Esophagus (tissue), 2 donors: ENCODE results near the gene KBTBD4. TPM values are rescaled to one million over a fixed set of nuclear protein-coding genes. Genes with fewer than 3 reads are reported as not detected.
"Not testable (repeated sequence)": the region's sequence is repeated elsewhere in the genome, so short reads cannot be mapped to it uniquely, and the experiment has no call there.

Experiments used
- H3K27ac ChIP-seq, 2 donors: one replicate each; pipeline ENCODE4 v1.5.1; 2013; ENCODE audit warnings: low read depth in 2 of 2, mild to moderate bottlenecking in 2 of 2, inconsistent platforms in 1 of 2, low read length in 1 of 2, moderate library complexity in 1 of 2
- H3K27me3 ChIP-seq, 2 donors: one replicate each; pipeline ENCODE4 v1.6.1; 2013; ENCODE audit warnings: low read length in 2 of 2, control low read depth in 1 of 2, mild to moderate bottlenecking in 1 of 2; ENCODE audit not compliant: insufficient read depth in 2 of 2, control insufficient read depth in 1 of 2
- H3K36me3 ChIP-seq, 2 donors: one replicate each; pipeline ENCODE4 v1.6.1; 2013; ENCODE audit warnings: low read length in 1 of 2; ENCODE audit not compliant: control insufficient read depth in 2 of 2, insufficient read depth in 2 of 2
- H3K4me1 ChIP-seq, 2 donors: one replicate each; pipeline ENCODE4 v1.6.1; 2013; ENCODE audit warnings: low read length in 1 of 2; ENCODE audit not compliant: control insufficient read depth in 2 of 2, insufficient read depth in 2 of 2
- H3K4me3 ChIP-seq, 2 donors: one replicate each; pipeline ENCODE4 v1.5.1; 2013; ENCODE audit warnings: low read length in 2 of 2, mild to moderate bottlenecking in 2 of 2, low read depth in 1 of 2, moderate library complexity in 1 of 2
- H3K9me3 ChIP-seq, 2 donors: one replicate each; pipeline ENCODE4 v1.6.1; 2013; ENCODE audit warnings: mild to moderate bottlenecking in 2 of 2, low read depth in 1 of 2, low read length in 1 of 2, moderate library complexity in 1 of 2; ENCODE audit not compliant: control insufficient read depth in 2 of 2, insufficient read depth in 1 of 2
- WGBS, 2 donors: extraction: QIAGEN DNeasy Blood & Tissue Kit; methylation state at CpG; one replicate each; pipeline ENCODE4 v1.1.7; 2013; 5-methylcytosine and 5-hydroxymethylcytosine counted together
- polyA plus RNA-seq, 2 donors: library from polyadenylated mRNA; stranded (reverse); fragments of 200-250 nt; gene quantifications; one replicate each; pipeline ENCODE4 v1.2.3, GENCODE V29; 2013
- donor health status: healthy with polysubstance abuse.
- donor health status: Bipolar disorder and iron deficiency.

KBTBD4 gene
- polyA plus RNA-seq, 2 donors: 3.6 to 10.2 TPM

DNA sequence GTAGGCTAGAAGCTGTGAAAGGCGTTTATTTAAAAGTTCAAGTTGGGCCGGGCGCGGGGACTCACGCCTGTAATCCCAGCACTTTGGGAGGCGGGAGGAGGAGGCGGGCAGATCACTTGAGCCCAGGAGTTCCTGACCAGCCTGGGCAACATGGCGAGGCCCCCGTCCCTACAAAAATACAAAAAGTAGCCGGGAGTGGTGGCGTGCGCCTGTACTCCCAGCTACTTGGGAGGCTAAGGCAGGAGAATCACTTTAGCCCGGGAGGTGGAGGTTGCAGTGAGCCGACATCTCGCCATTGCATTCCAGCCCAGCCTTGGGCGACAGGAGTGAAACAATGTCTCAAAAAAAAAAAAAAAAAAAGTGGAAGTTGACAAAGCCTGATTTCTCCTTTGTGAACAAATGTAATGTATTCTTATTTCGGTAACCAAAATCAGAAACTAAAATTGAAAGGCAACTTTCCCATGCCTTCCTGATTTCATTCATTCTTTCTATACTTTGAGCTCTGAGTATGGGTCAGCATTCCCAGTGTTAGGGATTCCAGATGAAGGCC is 12.5 kb downstream of the KBTBD4 start:
- H3K36me3 ChIP-seq: no peaks in the 10 kb centered on the region
- H3K4me1 ChIP-seq: peaks cover 0 to 2% of the 10 kb centered on the region in 2 donors
- H3K27me3 ChIP-seq: no peaks in the 10 kb centered on the region
- 27 to 28% methylated on average over 17 of the region's 17 CpGs for WGBS, 2 donors
- no peaks in the 10 kb centered on the region for H3K9me3 ChIP-seq
- peak overlapping the region; percentile 86 to 97 for H3K4me3 ChIP-seq
- peak overlapping the region; percentile 69 to 78 for H3K27ac ChIP-seq

DNA sequence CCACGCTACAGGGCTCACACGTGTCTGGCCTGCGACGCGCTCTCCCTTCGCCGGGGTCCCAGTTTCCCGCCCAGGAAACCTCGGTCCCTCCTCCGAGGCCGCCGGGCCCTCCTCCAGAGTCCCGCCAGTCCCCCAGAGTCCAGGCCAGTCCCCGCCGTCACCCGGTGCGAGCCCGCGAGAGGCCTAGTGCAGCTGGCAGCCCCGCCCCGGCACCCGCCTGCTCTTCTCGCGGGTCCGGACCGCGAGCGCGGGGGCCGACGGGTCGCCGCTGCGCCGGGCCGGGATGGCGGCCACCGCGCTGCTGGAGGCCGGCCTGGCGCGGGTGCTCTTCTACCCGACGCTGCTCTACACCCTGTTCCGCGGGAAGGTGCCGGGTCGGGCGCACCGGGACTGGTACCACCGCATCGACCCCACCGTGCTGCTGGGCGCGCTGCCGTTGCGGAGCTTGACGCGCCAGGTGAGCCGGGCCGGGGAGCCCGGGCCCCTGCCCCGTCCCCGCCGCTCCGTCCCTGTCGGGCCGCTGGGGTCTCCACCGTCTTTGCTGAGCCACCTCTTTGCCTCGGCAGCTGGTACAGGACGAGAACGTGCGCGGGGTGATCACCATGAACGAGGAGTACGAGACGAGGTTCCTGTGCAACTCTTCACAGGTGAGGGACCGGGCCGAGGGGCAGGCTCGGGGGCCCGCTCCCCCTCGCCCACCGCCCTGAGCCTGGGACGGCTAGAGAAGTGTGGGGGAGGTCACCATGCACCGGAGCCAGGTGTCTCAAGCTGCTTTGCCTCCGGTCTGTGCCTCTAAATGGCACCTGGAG is 13.2 kb downstream of the KBTBD4 start, which contains the start of gene PTPMT1:
PTPMT1 (plus strand) TSS at position 260 of the 809 bp plus-strand sequence; CDS start at position 284, 24 bp downstream.
- Histone ChIP-seq H3K27me3 (no peaks in the 10 kb centered on the region), H3K36me3 (no peaks in the 10 kb centered on the region), H3K27ac (peak within 1 kb of the TSS; percentile 69 to 78), H3K4me1 (peaks cover 0 to 2% of the 10 kb centered on the region in 2 donors), H3K4me3 (peak within 1 kb of the TSS; percentile 86 to 97), H3K9me3 (no peaks in the 10 kb centered on the region)
- 0 to 1% methylated on average over 77 to 86 of the region's 86 CpGs for WGBS, 2 donors

DNA sequence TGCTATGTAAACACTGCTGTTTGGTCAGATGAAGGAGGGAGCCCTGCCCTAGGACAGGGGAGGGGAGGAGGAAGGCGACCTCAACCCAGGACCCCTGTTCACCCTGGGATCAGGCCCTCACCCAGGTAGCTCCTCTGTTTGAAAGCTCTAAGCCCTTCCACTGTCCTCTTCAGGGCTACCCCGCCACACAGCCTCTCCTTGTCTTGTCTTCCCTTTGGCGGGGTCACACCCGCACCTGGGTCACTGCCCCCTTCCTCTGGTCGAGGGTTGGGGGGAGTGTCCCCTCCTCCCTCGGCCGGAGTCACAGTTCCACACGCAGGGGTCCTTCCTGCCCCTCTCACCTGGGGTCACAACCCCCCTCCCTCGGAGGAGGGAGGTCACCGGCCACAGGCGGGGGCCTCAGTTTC is 13.8 kb downstream of the KBTBD4 start:
- Histone ChIP-seq H3K36me3 (no peaks in the 10 kb centered on the region), H3K4me3 (peak overlapping the region; percentile 86 to 97), H3K27me3 (no peaks in the 10 kb centered on the region), H3K4me1 (peaks cover 0 to 2% of the 10 kb centered on the region in 2 donors), H3K27ac (peak overlapping the region; percentile 69 to 76), H3K9me3 (no peaks in the 10 kb centered on the region)
- 11 to 14% methylated on average over 8 to 11 of the region's 11 CpGs for WGBS, 2 donors

DNA sequence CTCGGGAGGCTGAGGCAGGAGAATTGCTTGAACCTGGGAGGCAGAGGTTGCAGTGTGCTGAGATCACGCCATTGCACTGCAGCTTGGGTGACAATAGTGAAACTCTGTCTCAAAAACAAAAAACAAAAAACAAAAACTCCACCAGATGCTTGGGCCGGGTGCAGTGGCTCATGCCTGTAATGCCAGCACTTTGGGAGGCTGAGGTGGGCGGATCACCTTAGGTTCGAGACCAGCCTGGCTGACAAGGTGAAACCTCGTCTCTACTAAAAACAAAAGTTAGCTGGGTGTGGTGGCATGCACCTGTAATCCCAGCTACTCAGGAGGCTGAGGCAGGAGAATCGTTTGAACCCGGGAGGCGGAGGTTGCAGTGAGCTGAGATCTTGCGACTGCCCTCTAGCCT is 14.4 kb downstream of the KBTBD4 start:
- H3K4me1 ChIP-seq, H3K27me3 ChIP-seq, H3K36me3 ChIP-seq, H3K4me3 ChIP-seq, H3K9me3 ChIP-seq, H3K27ac ChIP-seq: not testable (repeated sequence)
- WGBS, 2 donors: 89 to 92% methylated on average over 10 of the region's 10 CpGs

DNA sequence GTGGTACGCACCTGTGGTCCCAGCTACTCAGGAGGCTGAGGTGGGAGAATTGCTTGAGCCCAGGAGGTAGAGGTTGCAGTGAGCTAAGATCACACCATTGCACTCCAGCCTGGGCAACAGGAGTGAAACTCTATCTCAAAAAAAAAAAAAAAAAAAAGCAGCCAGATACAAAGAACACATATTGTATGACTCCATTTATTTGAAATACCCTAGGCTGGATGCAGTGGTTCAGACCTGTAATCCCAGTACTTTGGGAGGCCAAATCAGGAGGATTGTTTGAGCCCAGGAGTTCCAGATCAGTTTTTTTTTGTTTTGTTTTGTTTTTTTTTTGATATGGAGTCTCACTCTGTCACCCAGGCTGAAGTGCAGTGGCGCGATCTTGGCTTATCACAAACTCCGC is 16.4 kb downstream of the KBTBD4 start:
- 83 to 98% methylated on average over 4 of the region's 4 CpGs for WGBS, 2 donors
- H3K4me1 ChIP-seq, H3K36me3 ChIP-seq, H3K27me3 ChIP-seq, H3K9me3 ChIP-seq, H3K4me3 ChIP-seq, H3K27ac ChIP-seq: not testable (repeated sequence)

DNA sequence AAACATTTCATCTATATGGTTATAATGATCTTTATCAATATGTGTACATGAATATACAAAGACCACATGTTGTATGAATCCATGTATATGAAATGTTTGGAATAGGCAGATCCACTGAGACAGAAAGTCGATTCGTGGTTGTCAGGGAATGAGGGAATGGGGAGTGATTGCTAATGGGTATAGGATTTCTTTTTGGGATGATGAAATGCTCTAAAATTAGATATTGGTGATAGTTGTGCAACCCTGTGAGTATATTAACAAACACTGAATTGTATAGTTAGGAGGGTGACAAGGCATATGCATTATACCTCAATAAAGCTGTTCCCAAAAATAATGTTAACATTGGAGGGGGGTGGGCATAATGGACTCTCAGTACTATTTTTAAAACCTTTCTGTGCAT is 18.3 kb downstream of the KBTBD4 start:
- Histone ChIP-seq H3K27ac (no peak overlapping the region), H3K9me3 (no peaks in the 10 kb centered on the region), H3K36me3 (no peaks in the 10 kb centered on the region), H3K27me3 (no peaks in the 10 kb centered on the region), H3K4me3 (no peak overlapping the region), H3K4me1 (no peaks in the 10 kb centered on the region)
- 83 to 89% methylated on average over 2 of the region's 2 CpGs for WGBS, 2 donors

DNA sequence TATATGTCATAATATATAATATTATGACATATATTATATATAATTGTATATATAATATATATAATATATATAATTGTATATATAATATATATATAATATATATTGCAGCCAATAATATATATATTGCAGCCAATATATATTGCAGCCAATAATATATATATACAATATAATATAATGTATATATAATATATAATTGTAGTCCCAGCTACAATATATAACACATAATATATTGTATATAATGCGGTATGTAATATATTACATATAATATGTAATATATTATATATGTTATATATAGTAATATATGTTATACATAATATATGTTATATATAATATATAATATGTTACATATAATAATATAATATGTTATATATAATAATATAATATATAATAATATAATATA is 20.1 kb downstream of the KBTBD4 start:
- H3K36me3 ChIP-seq: no peaks in the 10 kb centered on the region
- H3K27me3 ChIP-seq: no peaks in the 10 kb centered on the region
- H3K27ac ChIP-seq: no peak overlapping the region
- WGBS, 2 donors: 98% methylated on average over 1 of the region's 1 CpG
- no peaks in the 10 kb centered on the region for H3K4me1 ChIP-seq
- H3K4me3 ChIP-seq: no peak overlapping the region
- H3K9me3 ChIP-seq: no peaks in the 10 kb centered on the region

DNA sequence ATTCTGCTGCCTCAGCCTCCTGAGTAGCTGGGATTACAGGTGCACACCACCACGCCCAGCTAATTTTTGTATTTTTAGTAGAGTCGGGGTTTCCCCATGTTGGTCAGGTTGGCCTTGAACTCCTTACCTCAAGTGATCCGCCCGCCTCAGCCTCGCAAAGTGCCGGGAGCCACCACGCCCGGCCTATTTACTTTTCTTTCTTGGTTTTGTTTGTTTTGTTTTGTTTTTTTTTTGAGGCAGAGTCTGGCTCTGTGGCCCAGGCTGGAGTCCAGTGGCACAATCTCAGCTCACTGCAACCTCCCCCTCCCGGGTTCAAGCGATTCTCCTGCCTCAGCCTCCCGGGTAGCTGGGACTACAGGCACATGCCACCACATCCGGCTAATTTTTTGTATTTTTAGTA is 21.8 kb downstream of the KBTBD4 start:
- not testable (repeated sequence) for H3K27me3 ChIP-seq, H3K27ac ChIP-seq, H3K9me3 ChIP-seq, H3K36me3 ChIP-seq, H3K4me3 ChIP-seq, H3K4me1 ChIP-seq
- 83 to 86% methylated on average over 12 of the region's 12 CpGs for WGBS, 2 donors

DNA sequence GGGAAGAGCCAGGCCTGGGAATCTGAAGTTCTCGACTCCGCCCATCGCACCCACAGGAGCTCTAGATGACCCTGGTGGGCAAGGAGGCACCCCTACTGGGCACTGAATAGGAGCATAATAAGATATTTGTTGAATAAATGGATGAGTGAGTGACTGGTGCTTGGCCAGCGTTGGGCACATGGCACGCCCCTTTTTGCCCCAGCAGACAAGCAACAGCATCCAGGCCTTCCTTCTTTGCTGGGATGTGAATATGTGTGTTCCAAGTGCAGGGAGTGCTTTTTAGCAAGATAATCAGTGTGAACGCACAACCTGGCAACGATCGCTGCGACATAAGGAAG is 25.4 kb downstream of the KBTBD4 start:
- H3K27me3 ChIP-seq: no peaks in the 10 kb centered on the region
- no peaks in the 10 kb centered on the region for H3K4me1 ChIP-seq
- no peaks in the 10 kb centered on the region for H3K9me3 ChIP-seq
- H3K27ac ChIP-seq: peak overlapping the region; percentile 78 to 79
- no peaks in the 10 kb centered on the region for H3K36me3 ChIP-seq
- H3K4me3 ChIP-seq: peak overlapping the region; percentile 97 to 98
- WGBS, 2 donors: 10 to 13% methylated on average over 9 of the region's 9 CpGs
